Activated gamma-delta T cell treated with Interleukin-2 at 50 U/mL for 16 hours (primary cell): ENCODE measurements around the gene GPR32.

ENCODE experiments used
- DNase-seq: peaks from one replicate; pipeline ENCODE4 v3.0.0-alpha.2; 2020

Gene GPR32

DNA sequence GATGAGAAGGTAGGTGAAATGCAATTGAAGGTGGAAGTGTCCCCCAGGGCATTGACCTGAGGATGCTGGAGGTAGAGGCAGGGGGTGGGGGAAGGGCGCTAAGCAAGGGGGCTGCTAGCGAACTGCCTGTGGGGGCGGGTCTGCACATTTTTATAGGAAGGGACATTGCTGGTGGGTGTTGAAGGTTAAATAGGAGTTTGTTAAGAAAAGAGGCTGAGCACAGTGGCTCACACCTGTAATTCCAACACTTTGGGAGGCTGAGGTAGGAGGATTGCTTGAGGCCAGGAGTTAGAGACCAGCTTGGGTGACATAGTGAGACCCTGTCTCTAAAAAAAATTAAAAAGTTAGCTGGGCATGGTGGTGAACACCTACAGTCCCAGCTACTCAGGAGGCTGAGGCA lies 14.4 kb downstream of the GPR32 start:
- DNase-seq = no peak

DNA sequence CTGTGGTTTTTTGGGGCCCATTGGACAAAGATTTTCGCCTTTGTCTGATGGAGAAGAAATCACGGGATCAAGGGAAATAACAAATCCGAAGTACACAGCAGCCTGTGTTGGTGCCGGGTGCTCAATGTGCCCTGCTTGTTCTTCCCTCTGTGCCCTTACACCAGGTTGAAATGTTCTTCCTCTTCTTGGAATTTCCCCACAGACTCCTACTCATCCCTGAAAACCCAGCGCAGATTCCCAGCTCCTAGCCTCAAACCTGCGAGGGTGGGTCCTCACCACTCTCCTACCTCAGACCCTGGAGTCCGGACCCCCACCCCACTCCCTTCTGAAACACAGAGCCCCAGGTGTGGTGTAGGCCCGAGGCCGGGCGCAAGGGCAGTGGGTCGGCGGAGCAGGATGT lies 15.1 kb downstream of the GPR32 start:
- DNase-seq = no peak

DNA sequence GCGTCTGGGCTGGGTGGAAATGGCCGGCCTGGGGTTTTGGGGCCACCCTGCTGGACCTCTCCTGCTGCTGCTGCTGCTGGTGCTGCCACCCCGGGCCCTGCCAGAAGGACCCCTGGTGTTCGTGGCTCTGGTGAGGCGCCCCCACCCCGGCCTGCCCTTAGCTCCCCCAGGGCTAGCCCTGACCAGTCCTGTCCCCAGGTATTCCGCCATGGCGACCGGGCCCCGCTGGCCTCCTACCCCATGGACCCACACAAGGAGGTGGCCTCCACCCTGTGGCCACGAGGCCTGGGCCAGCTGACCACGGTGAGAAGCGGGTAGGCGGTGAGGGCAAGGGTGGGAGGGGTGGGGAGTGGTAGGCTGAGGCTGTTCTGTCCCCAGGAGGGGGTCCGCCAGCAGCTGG lies 20.1 kb downstream of the GPR32 start, which contains the start of gene ACP4:
TSS of gene ACP4 (plus strand) at position 20 of the 400 bp plus-strand sequence. CDS start at position 20, 0 bp downstream.
- DNase-seq = no peak

DNA sequence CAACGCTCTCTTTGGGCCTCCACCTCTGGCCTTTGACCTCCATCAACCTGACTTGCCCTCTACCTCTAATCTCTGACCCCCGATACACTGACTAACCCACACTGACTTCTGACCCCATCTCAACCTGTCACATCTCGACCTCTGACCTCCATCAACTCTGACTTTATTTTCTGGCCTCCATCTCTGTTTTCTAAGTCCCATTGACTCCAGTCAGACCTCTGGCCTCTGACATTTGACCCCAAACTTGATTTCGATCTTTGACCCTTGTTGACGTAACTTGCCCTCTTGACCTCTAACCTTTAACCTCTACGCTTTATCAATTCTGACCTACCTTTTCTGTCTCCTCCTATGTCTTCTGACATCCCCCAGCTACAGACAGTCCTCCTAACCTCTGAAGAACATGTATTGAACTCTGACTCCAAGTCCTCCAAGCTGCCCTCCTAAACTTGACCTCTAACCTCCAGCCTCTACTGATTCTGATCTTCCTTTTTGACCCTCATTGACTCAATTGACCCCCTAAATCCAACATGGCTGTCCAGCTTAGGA lies 20.7 kb downstream of the GPR32 start:
- DNase-seq = no peak

DNA sequence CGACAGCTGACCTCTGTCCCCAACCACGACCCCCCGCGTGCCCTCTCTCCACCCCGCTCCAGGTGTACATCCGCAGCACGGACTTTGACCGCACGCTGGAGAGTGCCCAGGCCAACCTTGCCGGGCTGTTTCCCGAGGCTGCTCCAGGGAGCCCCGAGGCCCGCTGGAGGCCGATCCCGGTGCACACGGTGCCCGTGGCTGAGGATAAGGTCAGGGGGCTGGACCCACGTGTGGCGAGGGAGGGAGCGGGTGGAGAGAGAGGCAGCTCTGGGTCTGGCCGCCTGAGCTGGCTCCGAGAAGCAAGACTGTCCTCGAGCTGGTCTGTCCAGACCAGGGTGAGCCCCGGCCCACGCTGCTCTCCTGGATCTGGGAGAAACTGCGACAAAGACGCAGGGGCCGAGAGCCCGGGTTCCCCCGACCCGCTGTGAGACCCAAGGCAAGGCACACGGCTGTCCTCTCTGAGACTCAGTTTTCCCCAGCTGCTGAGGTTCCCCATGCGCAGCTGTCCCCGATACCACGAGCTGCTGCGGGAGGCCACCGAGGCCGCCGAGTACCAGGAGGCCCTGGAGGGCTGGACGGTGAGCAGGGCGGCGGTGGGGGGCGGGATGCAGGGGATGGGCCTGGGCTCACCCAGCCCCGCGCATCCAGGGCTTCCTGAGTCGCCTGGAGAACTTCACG lies 21.5 kb downstream of the GPR32 start:
- DNase-seq = no peak

DNA sequence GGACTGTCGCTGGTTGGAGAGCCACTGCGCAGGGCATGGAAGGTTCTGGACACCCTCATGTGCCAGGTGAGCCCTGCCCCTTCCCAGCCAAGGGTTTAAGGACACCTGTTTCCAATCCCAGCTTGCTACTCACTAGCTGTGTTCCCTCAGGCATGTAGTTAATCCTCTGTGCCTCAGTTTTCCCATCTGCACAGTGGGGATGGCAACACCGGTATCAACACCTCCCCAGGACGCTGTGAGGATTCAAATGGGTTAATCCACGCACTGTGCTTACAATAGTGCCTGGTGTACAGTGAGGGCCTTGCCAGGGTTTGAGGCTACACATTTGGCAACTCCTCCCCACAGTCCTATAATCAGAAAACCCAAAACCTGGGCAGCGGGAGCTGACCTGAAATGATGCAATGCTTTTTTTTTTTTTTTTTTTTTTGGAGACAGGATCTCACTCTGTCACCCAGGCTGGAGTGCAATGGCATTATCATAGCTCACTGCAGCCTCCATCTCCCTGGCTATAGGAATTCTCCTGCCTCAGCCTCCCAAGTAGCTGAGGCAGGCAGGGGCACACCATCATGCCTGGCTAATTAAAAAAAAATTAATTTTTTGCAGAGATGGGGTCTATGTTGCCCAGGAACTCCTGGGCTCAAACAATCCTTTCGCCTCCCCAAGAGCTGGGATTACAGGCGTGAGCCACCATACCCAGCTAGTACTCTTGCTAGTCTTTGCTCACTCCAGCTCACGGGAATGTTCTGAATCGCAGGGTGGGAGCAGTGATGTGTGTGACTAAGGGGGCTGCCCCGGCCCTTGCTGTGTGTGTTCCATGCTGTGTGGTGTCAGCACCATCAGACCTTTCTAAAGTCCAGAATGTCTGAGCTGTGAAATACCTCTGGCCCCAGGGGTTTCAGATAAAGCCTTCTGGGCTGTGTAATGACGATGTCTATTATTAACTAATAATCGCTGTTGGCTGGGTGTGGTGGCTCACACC lies 22.3 kb downstream of the GPR32 start:
- no peak for DNase-seq

DNA sequence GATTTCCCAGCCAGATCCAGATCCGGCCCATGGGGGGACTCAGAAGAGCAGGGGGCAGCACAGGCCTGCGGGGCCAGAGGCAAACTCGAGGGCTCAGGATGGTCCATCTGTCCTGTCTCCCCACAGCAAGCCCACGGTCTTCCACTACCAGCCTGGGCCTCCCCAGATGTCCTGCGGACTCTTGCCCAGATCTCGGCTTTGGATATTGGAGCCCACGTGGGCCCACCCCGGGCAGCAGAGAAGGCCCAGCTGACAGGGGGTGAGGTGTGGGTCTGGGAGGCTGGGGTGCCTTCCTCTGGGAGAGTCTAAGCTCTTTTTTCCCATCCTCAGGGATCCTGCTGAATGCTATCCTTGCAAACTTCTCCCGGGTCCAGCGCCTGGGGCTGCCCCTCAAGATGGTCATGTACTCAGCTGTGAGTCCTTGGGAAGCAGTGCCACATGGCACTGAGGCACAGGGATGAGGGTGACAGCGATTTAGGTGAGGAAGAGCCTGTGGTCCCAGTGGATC lies 23.3 kb downstream of the GPR32 start:
- no peak for DNase-seq

DNA sequence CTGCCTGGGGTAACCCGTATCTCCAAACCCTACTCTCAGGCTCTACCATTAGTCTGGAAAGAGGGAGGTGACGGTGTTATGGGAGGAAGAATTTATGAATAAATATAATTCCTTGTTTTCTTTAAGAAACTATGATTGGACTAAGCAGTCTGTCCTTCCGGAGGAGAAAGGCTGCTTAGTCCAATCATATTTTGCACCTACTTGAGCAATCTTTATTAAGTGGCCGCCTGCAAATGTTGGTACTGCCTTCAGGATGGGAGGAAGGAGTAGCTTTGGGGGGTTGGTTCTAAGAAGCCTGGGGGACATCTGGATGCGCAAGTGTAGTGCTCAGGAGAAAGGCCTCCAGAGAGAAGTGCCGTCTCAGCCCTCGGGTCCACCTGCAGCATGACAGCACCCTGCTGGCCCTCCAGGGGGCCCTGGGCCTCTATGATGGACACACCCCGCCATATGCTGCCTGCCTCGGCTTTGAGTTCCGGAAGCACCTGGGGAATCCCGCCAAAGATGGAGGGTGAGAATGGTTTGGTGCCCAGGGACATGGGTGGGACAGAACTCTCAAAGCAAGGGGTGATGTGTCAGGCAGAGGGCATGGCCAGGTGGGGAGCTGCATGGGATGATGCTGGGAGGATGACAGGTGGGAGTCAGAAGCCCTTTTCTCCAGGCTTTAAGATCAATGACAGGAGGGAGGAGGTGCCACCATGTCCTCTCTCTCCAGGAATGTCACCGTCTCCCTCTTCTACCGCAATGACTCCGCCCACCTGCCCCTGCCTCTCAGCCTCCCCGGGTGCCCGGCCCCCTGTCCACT lies 24.0 kb downstream of the GPR32 start:
- no peak for DNase-seq

DNA sequence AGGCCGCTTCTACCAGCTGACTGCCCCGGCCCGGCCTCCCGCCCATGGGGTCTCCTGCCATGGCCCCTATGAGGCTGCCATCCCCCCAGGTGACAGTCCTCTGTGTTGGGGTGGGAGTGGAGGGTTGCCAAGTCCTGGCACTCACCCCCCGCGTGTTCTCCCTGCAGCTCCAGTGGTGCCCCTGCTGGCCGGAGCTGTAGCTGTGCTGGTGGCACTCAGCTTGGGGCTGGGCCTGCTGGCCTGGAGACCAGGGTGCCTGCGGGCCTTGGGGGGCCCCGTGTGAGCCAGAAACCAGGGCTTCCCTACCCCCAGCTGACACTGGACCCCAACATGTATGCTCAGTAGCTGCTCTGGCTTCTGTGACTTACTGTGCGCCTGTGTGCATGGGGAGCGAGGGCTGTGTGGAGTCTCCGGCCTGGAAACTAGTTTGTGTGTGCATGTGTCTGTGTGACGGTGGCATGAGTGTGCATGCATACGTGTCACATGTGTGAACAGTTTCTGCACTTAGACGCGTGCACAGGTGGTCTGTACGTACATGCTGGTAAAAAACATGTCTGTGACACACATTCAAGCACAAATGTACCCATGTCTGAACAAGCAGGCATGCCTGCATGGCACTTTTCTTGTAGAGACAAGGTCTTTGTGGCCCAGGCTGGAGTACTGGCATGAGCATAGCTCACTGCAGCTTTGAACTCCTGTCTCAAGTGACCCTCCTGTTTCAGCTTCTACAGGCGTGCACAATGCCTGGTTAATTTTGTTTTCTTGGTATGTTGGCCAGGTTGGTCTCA lies 24.8 kb downstream of the GPR32 start:
- no peak for DNase-seq

DNA sequence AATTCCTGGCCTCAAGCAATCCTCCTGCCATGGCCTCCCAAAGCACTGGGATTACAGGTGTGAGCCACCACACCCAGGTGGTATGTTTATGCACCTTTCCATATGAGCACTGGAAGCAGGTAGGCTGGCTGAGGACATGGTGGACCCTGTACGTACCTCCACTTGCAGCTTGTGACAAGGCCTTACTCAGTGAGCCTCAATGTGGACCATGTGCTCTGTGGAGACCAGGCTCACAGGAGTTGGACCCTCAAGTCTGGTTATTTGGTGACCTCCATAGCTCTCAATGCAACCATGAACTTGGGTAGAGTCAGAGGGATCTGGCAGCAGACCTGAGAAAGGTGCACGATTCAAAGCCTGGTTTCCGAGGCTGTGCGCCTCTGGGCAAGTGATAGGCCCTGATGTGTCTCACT lies 25.4 kb downstream of the GPR32 start:
- DNase-seq = no peak

DNA sequence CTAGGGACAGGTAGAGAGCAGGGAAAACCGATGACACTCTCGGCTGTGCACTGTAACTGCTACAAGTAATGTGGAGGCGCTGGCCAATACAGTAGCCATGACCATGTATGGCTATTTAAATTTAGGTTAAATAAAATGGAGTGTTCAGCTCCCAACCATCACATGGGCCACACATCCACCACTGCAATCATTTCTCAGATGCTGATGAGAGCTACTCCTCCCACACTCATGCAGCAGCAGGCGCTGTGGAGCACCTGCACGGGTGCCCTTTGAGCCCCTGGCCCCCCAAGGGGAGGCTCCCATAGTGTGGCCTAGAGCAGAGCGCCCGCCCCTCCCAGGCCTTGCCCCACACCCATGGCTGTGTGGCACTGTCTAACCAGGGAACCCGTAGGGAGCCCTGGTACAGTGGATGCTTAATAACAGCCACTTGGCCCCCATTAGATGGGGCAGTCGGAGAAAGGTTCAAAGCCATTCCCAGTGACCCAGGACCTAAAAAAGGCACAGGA lies 25.9 kb downstream of the GPR32 start:
- DNase-seq = no peak

DNA sequence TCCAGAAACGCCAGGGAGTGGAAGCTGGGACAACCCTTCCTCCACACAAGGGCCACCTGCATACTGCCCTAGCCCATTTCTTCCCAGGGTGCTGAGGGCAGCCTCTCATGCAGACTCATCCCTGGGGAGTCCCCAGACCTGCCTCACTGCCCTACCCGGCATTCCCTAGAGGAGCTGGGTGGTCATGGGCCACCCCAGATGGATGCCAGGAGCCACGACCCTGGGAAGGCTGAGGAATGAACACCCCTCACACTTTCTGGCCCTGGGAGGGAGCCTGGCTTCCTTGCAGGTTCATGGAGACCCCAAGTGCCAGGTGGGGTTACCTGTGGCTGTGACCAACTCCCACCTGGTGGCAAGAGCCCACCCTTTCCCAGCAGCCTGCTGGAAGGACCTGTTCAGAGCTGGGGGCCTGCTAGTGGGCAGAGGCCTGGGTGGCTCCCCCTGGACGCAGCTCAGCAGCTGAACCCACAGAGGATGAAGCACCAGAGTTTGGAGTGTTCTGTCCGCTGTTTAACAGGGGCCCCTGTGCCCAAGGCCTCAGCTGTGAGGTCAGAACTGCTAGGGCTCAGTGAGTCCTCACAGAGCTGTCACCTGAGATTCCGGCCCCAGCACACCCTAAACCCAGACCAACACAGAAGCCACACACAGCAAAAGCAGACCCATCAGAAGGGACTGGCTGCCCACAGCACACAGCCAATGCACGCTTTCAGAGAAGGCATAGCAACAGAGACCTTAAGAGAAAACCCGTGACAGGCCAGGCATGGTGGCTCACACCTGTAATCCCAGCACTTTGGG lies 26.6 kb downstream of the GPR32 start:
- no peak for DNase-seq

DNA sequence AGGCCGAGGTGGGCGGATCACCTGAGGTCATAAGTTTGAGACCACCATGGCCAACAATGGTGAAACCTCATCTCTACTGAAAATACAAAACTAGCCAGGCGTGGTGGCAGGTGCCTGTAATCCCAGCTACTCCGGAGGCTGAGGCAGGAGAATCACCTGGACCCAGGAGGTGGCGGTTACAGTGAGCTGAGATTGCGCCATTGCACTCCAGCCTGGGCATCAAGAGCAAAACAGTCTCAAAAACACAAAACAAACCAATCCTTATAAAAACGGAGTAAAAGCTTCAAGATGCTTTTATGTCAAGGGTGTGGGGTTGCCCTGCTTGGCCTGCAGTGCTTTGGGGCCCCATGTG lies 27.1 kb downstream of the GPR32 start:
- no peak for DNase-seq

DNA sequence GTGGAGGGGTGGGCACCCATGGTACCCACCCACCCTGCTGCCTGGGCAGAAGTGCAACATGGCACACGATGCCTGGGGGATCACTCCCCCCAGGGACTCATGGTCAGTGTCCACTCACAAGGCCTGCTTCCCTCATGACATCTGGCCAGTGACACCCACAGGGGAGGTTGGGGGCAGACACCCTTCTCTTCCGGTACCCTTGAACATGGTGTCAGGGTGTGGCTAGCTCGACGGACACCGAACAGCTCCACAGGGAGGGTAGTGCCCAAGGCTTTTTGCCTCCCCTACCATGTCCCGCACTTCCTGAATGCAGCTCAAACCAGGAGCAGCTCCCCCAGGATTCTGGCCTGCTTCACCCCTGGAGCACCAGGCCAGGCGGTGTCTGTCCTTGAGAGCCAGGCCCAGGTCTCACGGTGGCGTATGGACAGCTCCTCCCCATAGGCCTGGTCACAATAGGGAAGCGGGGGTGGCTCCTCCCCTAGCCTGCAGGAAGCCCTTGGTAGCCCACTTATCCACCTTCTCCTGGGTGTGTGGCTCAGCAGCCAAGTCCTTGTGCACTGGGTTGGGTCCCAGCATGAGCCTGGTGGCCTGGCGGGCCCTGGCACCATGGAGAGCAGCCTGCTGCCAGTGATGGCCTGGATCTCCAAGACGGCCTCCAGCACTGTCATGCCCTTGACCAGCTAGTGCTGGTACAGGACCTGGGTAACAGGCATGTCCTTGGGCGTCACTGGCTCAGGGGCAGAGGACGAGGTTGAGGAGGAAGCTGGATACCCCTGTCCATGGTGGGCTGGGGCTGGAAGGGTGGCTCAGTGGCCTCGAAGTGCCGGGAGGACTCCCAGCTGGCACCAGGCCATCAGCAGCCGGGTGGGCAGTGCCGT lies 27.8 kb downstream of the GPR32 start:
- no peak for DNase-seq

DNA sequence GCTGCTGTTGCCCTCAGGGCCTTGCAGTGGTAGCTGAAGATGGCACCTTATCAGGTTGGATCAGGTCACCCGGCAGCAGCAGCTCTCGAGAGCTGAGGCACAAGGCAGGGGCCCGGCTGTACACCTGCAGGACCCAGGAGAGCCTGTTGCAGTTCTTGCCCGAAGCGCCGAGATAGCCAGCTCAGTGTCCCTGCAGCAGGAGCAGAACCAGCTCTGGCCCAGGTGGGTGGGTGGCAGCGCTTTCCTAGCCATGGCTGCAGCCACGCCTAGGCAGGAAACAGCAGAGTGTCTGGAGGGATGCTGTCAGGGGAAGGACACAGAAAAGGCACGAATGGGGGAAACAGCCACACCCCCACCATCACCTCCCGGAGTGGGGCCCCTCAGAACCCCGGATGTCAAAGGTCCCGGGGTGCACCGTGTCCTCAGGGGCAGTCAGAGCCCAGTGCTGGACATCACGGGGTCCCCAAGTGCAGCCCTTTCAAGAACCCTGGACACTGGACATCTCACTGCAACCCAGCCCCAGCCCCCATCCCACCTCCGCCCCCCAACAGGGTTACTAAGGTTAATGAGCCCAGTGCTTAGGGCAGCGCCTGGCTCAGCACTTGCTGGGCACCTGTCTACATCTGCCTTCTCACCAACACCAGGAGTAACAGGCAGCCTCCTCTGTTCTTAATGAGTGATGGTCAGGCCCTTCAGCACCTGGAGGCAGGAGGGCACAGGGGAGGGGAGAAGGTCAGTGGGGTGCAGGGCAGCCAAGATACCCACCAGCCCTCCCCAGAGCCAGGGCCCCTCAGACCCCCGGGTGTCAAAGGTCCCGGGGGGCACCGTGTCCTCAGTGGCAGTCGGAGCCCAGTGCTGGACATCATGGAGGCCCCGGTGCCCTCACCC lies 28.6 kb downstream of the GPR32 start:
- no peak for DNase-seq

DNA sequence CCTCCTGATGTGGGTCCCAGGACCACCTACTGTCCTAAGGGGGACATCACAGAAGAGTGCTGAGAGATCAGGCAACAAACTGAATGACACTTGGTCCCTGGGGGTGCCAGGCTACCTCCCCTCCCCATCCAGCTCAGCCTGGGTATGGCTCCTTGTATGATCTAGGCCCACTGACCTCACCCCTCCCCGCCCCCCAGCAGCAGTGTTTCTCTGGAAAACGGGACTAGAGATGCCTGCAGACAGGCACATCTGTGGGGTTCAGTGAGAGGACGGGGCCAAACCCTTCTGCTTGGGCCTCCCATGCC lies 29.2 kb downstream of the GPR32 start:
- no peak for DNase-seq

DNA sequence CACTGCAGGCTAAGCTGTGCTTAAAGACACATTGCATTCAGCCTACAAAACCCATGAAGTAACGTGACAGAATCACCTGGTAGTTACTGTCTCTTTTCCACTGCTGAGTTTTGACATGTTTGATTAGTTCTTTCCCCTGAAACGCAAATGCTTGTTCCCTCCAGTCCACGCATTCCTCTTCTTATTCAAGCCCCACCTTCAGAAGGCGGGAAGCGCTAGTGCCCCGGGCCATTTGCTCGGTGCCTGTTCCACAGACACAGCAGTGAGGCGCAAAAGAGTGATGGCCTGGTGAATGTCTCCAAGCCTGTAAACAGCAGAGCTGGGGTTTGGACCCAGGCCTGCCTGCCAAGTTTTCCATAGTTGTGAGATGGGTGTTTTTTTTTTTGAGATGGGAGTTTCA lies 30.8 kb downstream of the GPR32 start:
- DNase-seq = no peak

DNA sequence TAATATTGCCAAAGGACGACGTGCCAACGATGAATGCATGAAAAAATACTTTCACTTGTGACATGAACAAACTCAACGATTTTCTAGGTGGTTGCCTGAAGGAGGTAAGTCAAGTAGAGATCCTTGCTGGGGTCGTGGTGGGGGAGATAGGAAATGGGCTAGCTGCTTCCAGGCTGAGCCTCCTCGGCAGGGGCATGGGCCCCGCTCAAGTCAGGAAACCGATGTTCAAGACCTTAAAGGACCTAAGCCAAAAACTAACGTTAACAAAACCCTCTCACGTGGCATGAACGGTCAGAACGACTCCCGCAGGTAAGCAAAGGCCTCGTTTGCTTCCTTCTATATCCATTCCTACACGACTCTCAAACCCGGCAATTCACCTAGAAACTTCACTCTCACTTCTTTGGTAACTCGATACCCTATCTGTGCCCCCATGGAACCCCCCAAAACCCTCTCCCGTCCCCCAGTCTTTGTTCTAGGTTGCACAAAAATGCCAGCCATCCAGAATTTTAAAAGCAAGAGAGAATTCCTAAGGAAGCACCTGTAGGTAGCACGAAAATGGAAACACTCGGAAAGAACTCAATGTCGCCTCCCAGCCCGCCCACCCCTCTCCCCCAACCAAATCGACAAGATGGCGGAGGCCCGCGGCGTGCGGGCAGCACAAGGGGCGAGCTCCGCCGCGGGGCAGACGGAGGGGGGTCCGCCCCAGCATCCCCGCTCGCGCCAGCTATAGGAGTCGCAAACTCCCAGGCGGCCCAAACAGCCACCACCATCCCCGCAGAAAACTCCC lies 33.6 kb downstream of the GPR32 start:
- peak; percentile 9 for DNase-seq
